Effector CD8-positive, alpha-beta T cell (primary cell): ENCODE results near the gene ZNF420.

Source experiments
- DNase-seq: peaks from one replicate; lab custom pipeline; 2025; lab: John Stamatoyannopoulos, UW

ZNF420 gene

DNA sequence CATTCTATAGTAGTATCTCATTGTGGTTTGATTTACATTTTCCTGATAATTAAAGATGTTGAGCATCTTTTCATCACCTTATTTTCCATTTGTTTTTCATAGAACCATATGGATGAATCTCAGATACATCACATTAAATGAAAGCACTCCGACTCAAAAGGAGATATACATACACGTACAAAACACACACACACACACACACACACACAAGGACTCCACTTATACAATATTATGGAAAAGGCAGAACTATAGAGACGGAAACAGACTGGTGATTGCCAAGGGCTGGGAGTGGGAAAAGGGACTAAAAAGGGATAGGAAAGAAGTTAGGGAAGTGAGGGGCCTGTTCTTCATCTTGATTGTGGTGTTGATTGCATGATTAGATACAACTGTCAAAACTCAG, 70.0 kb downstream of the ZNF420 start:
- DNase-seq, result no peak

DNA sequence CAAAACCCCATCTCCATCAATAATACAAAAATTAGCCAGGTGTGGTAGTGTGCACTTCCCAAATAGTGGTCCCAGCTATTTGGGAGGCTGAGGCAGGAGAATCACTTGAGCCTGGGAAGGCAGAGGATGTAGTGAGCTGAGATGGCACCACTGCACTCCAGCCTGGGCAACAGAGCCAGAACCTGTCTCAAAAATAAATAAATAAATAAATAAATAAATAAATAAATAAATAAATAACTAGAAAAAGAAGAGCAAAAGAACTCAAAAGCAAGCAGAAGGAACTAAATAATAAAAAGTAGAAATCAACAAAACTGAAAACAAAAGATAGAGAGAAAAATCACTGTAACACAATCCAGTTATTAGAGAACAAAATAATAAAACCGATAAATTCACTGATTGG, 81.9 kb downstream of the ZNF420 start:
- DNase-seq, result no peak

DNA sequence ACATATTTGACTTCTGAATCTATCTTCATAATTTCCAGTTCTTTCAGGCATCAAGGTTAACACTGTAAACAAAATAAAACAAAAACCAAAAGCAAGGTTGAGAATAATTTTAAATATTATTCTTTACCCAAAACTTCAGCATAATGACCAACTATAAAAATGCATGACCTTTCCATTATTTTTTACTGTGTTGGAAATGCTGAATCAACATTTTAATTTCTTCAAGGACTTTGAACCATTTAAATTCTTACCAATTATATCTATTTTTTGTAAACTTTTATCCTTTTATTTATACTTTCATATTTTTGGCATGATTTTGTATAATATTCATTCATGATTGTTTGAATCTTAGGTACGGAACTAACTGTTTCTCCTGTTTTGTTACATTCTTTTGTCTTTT, 87.4 kb downstream of the ZNF420 start:
- no peak for DNase-seq

DNA sequence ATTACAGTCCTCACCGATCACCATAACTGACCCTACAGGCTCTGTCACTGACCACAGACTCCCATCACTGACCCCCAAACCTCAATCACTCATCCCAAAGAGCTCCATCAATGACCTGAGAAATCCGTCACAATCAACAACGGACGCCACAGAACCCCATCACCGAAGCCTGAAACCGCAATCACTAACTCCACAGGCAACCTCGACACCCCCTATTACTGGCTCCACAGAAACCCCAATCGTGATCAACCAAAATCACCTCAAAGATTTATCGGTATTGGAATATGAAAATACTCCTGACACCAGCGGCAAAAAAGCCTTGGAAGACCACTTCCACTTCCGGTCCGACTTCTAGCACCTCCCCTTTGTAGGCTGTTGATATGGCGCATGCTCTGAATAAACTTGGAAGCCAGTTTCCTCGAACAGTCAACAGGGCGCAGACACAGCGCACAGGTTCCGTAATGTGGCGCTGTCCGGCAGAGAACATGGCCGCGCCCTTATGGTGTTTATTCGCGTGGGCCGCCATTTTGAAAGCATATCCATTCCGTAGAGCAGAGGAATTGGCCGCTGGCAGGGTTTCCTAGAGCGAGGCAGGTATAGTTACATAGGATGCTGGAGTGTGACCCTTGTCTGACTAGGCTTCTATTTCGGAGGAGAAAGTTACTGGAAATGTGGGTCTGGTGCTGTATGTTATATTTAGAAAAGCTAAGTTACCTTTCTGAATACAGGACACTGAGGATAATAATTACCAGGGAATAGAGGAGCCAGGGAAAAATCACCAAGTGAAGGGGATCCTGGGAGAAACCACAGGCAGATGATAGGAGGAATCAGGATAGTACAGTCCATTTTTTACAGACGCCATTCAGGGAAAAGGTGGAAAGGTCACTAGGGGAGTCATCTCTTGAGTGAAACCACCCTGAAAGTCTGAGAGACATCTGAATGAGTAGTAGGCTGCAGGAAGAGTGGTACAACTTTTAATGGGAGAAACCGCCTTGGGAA, 94.4 kb downstream of the ZNF420 start, which contains the start of gene ZNF585A:
Gene ZNF585A, minus strand, starts transcription at position 328 of the 999 bp plus-strand sequence. CDS start 2,785 bp downstream, outside the sequence.
- DNase-seq, result peak; percentile 83
